Loucy (cell line): ENCODE results near the gene ADGRG1.
"Not testable (repeated sequence)": the region's sequence is repeated elsewhere in the genome, so short reads cannot be mapped to it uniquely, and the experiment has no call there.

Source experiments
- H2AFZ ChIP-seq: fragments of 200-600 bp; sonication (generic); 2 replicates; pipeline ENCODE4 v1.6.0; 2016; ENCODE audit warnings: antibody characterized with exemption, mild to moderate bottlenecking, low read length, moderate library complexity
- H3F3A ChIP-seq: fragments of 200-600 bp; 2 replicates; pipeline ENCODE4 v1.6.0; 2016; ENCODE audit warnings: antibody characterized with exemption, low read depth, mild to moderate bottlenecking
- H3K27me3 ChIP-seq: fragments of 200-600 bp; sonication (generic); 2 replicates; pipeline ENCODE4 v1.6.1; 2014; ENCODE audit warnings: low read length, mild to moderate bottlenecking; ENCODE audit not compliant: insufficient read depth, poor library complexity, severe bottlenecking
- H3K36me3 ChIP-seq: fragments of 200-600 bp; sonication (generic); 2 replicates; pipeline ENCODE4 v1.6.1; 2016; ENCODE audit warnings: low read length; ENCODE audit not compliant: insufficient read depth
- H3K4me1 ChIP-seq: fragments of 200-600 bp; sonication (generic); 2 replicates; pipeline ENCODE4 v1.5.1; 2014; ENCODE audit warnings: low read length, mild to moderate bottlenecking; ENCODE audit not compliant: insufficient read depth, poor library complexity, severe bottlenecking
- H3K4me2 ChIP-seq: fragments of 200-600 bp; sonication (generic); 2 replicates; pipeline ENCODE4 v1.6.0; 2014; ENCODE audit warnings: antibody characterized with exemption, low read length, low read depth, mild to moderate bottlenecking; ENCODE audit not compliant: poor library complexity, severe bottlenecking
- H3K4me3 ChIP-seq: fragments of 200-600 bp; sonication (generic); 2 replicates; pipeline ENCODE4 v1.5.1; 2014; ENCODE audit warnings: low read length, mild to moderate bottlenecking, mixed read lengths; ENCODE audit not compliant: poor library complexity, severe bottlenecking
- H3K79me2 ChIP-seq: fragments of 200-600 bp; sonication (generic); 2 replicates; pipeline ENCODE4 v1.6.1; 2014; ENCODE audit warnings: low read length; ENCODE audit not compliant: insufficient read depth
- H3K9ac ChIP-seq: fragments of 200-600 bp; sonication (generic); 2 replicates; pipeline ENCODE4 v1.6.0; 2014; ENCODE audit warnings: mild to moderate bottlenecking, low read depth, low read length, moderate library complexity; ENCODE audit not compliant: poor library complexity, severe bottlenecking
- H3K9me2 ChIP-seq: fragments of 200-600 bp; sonication (generic); replicated peaks from 2 replicates; pipeline ENCODE4 v1.6.1; 2016; ENCODE audit warnings: low read depth, low read length, mixed read lengths
- H3K9me3 ChIP-seq: fragments of 200-600 bp; sonication (generic); 2 replicates; pipeline ENCODE4 v1.6.1; 2014; ENCODE audit warnings: mild to moderate bottlenecking, antibody characterized with exemption, low read length, low read depth; ENCODE audit not compliant: insufficient read depth
- H4K20me1 ChIP-seq: fragments of 200-600 bp; sonication (generic); 2 replicates; pipeline ENCODE4 v1.6.0; 2014; ENCODE audit warnings: antibody characterized with exemption, low read length, mild to moderate bottlenecking; ENCODE audit not compliant: insufficient read depth, poor library complexity, severe bottlenecking
- EZH2phosphoT487 ChIP-seq: fragments of 200-600 bp; IDR thresholded peaks from 2 replicates; pipeline ENCODE4 v1.6.1; 2018; ENCODE audit warnings: antibody characterized with exemption, mild to moderate bottlenecking, moderate library complexity, borderline replicate concordance
- TF ChIP-seq, protein P1 (sequence below): fragments of 200-600 bp; sonication (generic); conservative IDR thresholded peaks from 2 replicates; pipeline ENCODE4 v1.5.1; 2014; ENCODE audit warnings: mild to moderate bottlenecking, antibody characterized with exemption, low read length

The ADGRG1 gene

DNA sequence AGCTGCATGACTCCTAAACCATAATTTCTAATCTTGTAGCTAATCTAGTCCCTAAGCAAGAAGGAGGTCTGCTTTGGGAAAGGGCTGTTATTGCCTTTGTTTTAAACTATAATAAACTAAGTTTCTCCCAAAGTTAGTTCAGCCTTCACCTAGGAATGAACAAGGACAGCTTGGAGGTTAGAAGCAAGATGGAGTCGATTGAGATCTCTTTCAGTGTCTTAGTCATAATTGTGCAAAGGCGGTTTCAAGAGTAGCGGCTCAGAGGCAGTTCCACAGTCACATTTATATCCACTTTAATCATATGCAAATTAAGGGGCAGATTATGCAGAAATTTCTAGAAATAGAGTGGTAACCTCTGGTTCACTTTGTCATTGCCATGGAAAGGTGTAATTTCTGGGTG, 83.6 kb downstream of the ADGRG1 start:
- H3K9me3 ChIP-seq, result no peaks in the 10 kb centered on the region
- no peaks in the 10 kb centered on the region for H4K20me1 ChIP-seq
- no peak overlapping the region for H3K4me3 ChIP-seq
- no peaks in the 10 kb centered on the region for H3K79me2 ChIP-seq
- H3K9me2 ChIP-seq, result no peaks in the 10 kb centered on the region
- H3K4me1 ChIP-seq, result peaks cover 4% of the 10 kb centered on the region
- TF ChIP-seq, protein P1, sequence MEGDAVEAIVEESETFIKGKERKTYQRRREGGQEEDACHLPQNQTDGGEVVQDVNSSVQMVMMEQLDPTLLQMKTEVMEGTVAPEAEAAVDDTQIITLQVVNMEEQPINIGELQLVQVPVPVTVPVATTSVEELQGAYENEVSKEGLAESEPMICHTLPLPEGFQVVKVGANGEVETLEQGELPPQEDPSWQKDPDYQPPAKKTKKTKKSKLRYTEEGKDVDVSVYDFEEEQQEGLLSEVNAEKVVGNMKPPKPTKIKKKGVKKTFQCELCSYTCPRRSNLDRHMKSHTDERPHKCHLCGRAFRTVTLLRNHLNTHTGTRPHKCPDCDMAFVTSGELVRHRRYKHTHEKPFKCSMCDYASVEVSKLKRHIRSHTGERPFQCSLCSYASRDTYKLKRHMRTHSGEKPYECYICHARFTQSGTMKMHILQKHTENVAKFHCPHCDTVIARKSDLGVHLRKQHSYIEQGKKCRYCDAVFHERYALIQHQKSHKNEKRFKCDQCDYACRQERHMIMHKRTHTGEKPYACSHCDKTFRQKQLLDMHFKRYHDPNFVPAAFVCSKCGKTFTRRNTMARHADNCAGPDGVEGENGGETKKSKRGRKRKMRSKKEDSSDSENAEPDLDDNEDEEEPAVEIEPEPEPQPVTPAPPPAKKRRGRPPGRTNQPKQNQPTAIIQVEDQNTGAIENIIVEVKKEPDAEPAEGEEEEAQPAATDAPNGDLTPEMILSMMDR, result no peak
- no peak for TF ChIP-seq EZH2phosphoT487
- H3K4me2 ChIP-seq, result no peak overlapping the region
- H3K36me3 ChIP-seq, result no peaks in the 10 kb centered on the region
- H3K9ac ChIP-seq, result no peak overlapping the region
- no peaks in the 10 kb centered on the region for H3K27me3 ChIP-seq
- no peaks in the 10 kb centered on the region for H3F3A ChIP-seq
- no peak overlapping the region for H2AFZ ChIP-seq

DNA sequence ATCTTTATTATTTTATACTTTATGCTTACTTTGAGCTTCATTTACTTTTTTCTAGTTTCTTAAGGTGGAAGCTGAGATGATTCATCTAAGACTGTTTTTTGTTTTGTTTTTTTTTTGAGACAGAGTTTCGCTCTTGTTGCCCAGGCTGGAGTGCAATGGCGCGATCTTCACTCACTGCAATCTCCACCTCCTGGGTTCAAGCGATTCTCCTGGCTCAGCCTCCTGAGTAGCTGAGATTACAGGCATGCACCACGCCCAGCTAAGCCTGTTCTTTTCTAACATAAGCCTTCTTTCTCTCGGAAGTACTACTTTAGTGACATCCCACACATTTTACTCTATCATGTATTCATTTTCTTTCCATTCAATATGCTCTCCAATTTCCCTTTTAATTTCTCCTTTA, 84.1 kb downstream of the ADGRG1 start:
- H3K9me3 ChIP-seq, H2AFZ ChIP-seq, H3K9ac ChIP-seq, H4K20me1 ChIP-seq, H3K4me3 ChIP-seq, H3K36me3 ChIP-seq, H3F3A ChIP-seq, H3K9me2 ChIP-seq, H3K4me1 ChIP-seq, H3K4me2 ChIP-seq, H3K79me2 ChIP-seq, H3K27me3 ChIP-seq: not testable (repeated sequence)

DNA sequence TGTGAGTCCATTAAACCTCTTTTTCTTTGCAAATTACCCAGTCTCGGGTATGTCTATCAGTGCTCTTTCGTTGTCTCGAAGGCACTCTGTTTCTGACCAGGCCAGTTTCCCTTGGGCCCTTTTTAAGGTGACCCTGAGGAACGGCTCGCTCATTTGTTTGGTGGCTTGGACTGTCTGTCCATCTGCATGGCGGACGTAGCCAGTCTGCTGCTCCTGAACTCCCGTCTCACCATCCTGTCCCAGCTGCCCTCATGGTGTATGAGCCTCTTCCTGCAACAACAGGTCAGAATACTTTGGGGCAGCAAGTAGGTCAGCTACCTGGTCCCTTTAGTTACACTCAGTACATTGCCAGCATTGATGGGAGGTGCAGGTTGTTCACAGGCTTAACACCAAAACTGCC, 85.2 kb downstream of the ADGRG1 start:
- Histone ChIP-seq H3K9ac (no peak overlapping the region), H3K4me1 (no peaks in the 10 kb centered on the region), H3K79me2 (no peaks in the 10 kb centered on the region), H3K9me3 (no peaks in the 10 kb centered on the region), H3K4me3 (no peak overlapping the region), H3K9me2 (no peaks in the 10 kb centered on the region), H3K4me2 (no peak overlapping the region), H3F3A (no peaks in the 10 kb centered on the region), H3K36me3 (no peaks in the 10 kb centered on the region), H3K27me3 (no peaks in the 10 kb centered on the region), H4K20me1 (no peaks in the 10 kb centered on the region), H2AFZ (no peak overlapping the region)
- TF ChIP-seq EZH2phosphoT487, result no peak
- TF ChIP-seq, protein P1, result no peak

DNA sequence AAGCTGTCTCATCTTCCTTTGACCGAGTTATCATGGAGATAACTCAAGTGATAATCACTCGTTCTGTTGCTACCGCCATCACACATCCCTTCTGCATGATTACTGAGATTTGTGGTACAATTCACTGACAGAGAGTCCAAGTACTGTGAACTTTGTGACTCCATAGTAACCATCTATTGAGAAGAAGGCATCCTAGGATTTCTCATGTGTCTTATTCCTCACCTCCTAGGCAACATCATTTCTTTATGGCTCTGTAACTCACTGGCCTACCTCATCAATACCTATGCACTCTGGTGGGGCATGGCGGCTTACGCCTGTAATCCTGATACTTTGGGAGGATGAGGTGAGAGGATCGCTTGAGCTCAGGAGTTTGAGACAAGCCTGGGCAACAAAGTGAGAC, 85.6 kb downstream of the ADGRG1 start:
- Histone ChIP-seq H3K4me2 (no peak overlapping the region), H3K27me3 (no peaks in the 10 kb centered on the region), H4K20me1 (no peaks in the 10 kb centered on the region), H3K9me3 (no peaks in the 10 kb centered on the region), H3F3A (no peaks in the 10 kb centered on the region), H3K9ac (no peak overlapping the region), H3K36me3 (no peaks in the 10 kb centered on the region), H2AFZ (no peak overlapping the region), H3K4me3 (no peak overlapping the region), H3K9me2 (no peaks in the 10 kb centered on the region), H3K4me1 (no peaks in the 10 kb centered on the region), H3K79me2 (no peaks in the 10 kb centered on the region)
- no peak for TF ChIP-seq EZH2phosphoT487
